Astrocyte of the cerebellum (primary cell): ENCODE data around the gene TSPAN12.
A peak's percentile ranks its signal among the peaks of the same experiment; 100 is the strongest.
"Not testable (repeated sequence)": the region's sequence is repeated elsewhere in the genome, so short reads cannot be mapped to it uniquely, and the experiment has no call there.

Experiments
- DNase-seq: peaks from one replicate; pipeline ENCODE4 v3.0.0-alpha.2; 2011; ENCODE audit warnings: low read depth
- H3K4me3 ChIP-seq: 2 replicates; pipeline ENCODE4 v1.5.1; 2011; ENCODE audit warnings: mild to moderate bottlenecking, low read depth, low read length, moderate library complexity
- in situ Hi-C: cut with HindIII; loops from 2 replicates; pipeline ENCODE4 v1.10.0; 2017; ENCODE audit warnings: low sequenced_read_pairs
- TF ChIP-seq, protein P1 (sequence below): IDR thresholded peaks from 2 replicates; pipeline ENCODE4 v1.5.1; 2012; ENCODE audit warnings: low read length, low read depth, moderate library complexity, mild to moderate bottlenecking; ENCODE audit errors: missing control alignments

Gene TSPAN12

DNA sequence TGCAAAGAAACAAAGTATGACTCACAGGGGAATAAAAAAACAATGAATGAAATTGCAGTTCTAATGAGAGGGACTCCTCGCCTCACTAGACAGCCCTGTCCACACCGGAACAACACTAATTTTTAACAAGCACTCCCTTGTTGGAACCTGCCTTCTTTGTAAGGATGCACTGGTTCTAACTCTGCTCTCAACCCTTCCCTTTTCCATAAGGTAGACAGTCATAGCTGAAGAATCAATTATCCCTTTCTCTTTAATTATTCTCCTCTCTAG lies 65.1 kb downstream of the TSPAN12 start:
- TF ChIP-seq, protein P1, sequence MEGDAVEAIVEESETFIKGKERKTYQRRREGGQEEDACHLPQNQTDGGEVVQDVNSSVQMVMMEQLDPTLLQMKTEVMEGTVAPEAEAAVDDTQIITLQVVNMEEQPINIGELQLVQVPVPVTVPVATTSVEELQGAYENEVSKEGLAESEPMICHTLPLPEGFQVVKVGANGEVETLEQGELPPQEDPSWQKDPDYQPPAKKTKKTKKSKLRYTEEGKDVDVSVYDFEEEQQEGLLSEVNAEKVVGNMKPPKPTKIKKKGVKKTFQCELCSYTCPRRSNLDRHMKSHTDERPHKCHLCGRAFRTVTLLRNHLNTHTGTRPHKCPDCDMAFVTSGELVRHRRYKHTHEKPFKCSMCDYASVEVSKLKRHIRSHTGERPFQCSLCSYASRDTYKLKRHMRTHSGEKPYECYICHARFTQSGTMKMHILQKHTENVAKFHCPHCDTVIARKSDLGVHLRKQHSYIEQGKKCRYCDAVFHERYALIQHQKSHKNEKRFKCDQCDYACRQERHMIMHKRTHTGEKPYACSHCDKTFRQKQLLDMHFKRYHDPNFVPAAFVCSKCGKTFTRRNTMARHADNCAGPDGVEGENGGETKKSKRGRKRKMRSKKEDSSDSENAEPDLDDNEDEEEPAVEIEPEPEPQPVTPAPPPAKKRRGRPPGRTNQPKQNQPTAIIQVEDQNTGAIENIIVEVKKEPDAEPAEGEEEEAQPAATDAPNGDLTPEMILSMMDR, result no peak
- DNase-seq, result no peak

DNA sequence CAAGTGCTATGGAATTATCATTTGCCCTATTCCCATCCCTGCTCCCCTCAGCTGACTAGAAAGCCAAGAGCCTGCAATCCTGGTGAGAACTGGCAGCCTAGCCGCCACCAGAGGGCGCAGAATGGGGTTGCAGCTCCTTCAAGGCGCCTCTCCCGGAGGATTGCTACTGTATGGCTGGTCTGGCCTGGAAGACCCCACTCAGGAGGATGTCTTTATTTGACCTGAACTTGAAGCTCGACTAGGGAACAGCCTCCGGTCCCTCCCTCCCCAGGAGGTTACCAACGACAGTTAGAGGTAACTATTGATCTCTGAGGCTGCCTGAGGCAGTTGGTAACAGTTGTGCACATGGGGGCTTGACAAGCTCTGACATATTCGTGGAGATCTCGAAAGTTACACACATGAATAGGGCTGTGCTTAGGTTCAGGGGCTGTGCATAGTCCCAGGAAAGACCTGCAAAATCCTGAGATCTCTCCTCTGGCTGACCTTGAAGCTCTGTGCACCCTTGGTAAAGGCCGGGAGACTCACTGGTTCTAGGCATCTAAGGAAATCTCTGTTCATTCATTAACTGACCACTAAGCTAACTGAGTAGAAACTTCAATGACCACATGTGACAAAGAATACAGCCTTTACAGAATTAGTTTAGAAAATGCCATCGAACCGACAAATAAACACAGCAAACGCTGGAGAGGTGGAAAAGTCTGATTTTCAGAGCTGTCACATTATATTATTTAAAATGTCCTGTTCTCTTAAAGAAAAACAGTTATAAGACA lies 65.7 kb downstream of the TSPAN12 start:
- TF ChIP-seq, protein P1, result peak; percentile 95
- H3K4me3 ChIP-seq, result no peak overlapping the region
- peak; percentile 41 for DNase-seq
- in situ Hi-C loops, result no loop called here

More for the DNA sequence above, 65.1 kb downstream of the TSPAN12 start:
- H3K4me3 ChIP-seq, result no peak overlapping the region
- in situ Hi-C loops, result no loop called here

DNA sequence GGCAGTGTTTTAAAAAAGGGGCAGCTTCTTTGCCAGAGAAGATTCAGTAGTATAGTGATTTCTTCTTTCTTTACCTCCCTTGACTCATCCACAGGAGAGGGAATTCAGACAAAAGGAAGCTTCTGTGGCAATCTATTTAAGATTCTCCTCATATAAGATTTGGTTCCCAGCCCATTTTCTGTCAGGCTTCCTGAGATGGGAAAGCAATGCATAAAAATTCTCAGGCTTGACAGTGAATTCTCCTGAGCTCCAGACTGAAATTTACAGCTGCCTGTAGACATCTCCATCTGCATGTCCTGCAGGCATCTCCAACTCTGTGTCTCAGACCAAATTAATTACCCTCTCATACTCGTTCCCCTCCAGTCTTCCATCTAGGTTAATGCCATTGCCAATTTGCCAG lies 72.8 kb downstream of the TSPAN12 start:
- no peak for DNase-seq
- no peak overlapping the region for H3K4me3 ChIP-seq
- TF ChIP-seq, protein P1, result no peak
- in situ Hi-C loops, result no loop called here

DNA sequence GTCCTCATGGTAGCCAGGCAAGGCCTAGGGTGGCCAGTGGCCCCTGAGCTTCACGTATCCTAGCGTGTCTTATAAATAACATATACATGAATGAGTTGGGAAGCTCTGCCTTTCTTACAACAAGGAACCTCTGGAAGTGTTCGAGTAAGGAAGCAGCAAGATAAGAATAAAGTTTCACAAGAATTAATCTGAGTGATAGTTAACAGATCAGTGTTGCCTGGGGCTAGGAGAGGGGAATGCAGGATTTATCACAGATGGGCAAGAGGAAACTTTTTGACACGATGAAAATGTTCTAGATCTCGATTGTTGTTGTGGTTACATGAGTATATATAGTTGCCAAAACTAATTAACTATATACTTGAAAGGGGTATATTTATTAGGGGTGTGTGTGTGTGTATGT lies 74.2 kb downstream of the TSPAN12 start:
- in situ Hi-C loops, result no loop called here
- no peak for DNase-seq
- TF ChIP-seq, protein P1, result no peak
- no peak overlapping the region for H3K4me3 ChIP-seq

DNA sequence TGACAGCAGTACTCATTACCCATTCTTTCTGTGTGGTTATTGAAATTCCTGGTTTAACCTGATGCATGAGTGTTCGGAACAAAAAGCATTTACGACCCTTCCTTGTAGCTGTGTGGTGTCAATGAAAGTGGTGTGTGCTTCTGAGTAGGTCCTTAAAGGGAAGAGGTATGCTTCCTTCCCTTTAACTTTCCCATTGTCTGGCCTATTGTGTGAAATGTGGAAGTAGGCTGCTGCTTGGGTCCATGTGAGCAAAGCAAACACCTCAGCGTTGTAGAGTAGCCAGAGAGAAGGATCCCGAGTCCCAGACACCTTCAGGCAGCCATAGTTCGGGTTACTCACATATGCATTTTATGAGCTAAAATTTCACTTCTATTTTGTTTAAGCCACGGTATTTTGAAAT lies 74.7 kb downstream of the TSPAN12 start:
- DNase-seq, result no peak

DNA sequence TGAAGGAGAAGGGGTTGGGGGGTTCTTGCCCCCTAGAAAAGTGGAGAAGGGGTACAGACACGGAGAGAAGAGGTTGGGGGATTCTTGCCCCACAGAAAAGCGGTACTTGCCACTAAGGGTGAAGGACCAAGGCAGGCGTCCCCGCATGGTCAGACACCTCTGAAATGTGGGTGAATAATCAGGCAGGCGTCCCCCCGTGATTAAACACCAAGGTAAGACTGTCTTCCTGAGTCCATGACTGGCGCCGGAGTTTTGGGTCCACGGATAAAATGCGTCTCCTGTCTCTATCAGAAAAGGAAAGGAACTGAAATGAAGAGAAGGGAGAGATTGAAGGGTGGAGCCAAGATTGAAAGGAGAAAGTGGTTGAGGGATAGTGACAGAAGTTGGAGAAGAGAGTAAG lies 76.0 kb downstream of the TSPAN12 start:
- H3K4me3 ChIP-seq, DNase-seq, in situ Hi-C loops: not testable (repeated sequence)

More for the DNA sequence above, 74.7 kb downstream of the TSPAN12 start:
- in situ Hi-C loops, result no loop called here
- H3K4me3 ChIP-seq, result no peak overlapping the region
- TF ChIP-seq, protein P1, result no peak

DNA sequence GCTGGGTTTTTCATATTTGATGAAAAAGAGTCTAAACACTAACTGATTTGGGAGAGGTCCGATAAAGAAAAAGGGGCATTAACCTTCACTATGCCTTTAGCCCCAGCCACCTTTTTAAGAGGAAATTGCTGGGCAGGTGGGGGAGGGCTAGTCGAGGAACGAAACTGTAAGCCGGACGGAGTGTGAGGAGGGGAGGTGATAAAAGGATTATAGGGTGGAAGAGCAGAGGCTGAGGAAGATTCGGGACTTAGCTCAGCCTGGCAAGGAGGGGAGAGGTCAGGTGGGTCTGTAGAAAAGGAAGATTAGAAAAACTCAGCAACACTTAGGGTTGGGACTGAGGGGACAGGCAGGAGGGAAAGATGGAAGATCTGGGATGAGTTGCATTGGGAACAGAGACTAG lies 77.0 kb downstream of the TSPAN12 start:
- in situ Hi-C loops, result no loop called here
- DNase-seq, result no peak
- H3K4me3 ChIP-seq, result no peak overlapping the region
- TF ChIP-seq, protein P1, result no peak

DNA sequence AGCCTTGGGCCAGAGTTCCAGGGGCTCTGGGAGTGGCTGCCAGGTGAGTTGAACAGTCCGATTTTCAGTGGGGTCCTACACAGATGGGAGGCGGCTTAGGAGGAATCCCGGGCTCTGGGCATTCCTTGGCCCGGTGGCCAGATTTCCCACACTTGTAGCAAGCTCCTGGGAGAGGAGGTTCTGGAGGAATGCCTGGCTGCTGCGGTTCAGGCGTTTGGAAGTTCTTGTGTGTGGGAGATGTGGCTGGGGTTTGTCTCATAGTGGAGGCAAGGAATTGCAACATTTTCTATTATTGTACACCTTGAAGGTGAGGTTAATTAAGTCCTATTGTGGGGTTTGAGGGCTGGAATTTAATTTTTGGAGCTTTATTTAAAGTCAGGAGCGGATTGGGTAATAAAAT lies 77.5 kb downstream of the TSPAN12 start:
- in situ Hi-C loops, H3K4me3 ChIP-seq, DNase-seq: not testable (repeated sequence)

DNA sequence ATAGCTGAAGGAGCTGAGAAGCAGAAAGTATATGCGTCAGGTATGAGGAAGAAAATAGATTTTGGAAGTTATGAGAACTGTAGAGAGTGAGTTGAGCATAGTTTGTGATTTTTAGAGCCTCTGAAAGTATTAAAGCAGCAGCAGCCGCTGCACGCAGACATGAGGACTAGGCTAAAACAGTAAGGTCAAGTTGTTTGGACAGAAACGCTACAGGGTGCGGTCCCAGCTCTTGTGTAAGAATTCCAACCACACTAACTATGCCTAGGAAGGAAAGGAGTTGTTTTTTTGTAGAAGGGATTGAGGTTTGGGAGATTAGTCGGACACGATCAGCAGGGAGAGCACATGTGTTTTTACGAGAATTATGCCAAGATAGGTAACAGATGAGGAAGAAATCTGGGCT lies 78.9 kb downstream of the TSPAN12 start:
- in situ Hi-C loops, H3K4me3 ChIP-seq, DNase-seq: not testable (repeated sequence)
